Thoracic aorta (tissue), 2 donors: ENCODE data around the gene PCNT. TPM values are rescaled to one million over a fixed set of nuclear protein-coding genes. Genes with fewer than 3 reads are reported as not detected.

Source experiments
- ATAC-seq: fragments of 150-250 bp; one replicate; pipeline ENCODE4 v1.8.0; 2017; ENCODE audit warnings: low read depth; ENCODE audit not compliant: insufficient number of reproducible peaks, low FRiP score
- DNase-seq: peaks from one replicate; pipeline ENCODE4 v3.0.0-alpha.2; 2020; ENCODE audit warnings: low spot score
- H3K27ac ChIP-seq, 2 donors: fragments of 200-600 bp; sonication (generic); 1 replicate in 1 of 2; 2 replicates in 1 of 2; pipeline ENCODE4 v1.5.1; 2016; ENCODE audit warnings: mild to moderate bottlenecking in 2 of 2, moderate library complexity in 2 of 2
- H3K27me3 ChIP-seq: fragments of 200-600 bp; sonication (generic); replicated peaks from 2 replicates; pipeline ENCODE4 v1.6.0; 2016; ENCODE audit warnings: mild to moderate bottlenecking; ENCODE audit not compliant: insufficient read depth
- H3K36me3 ChIP-seq: fragments of 200-600 bp; sonication (generic); one replicate; pipeline ENCODE4 v1.5.1; 2016
- H3K4me1 ChIP-seq, 2 donors: fragments of 200-600 bp; sonication (generic); 1 replicate in 1 of 2; 2 replicates in 1 of 2; pipeline versions ENCODE4 v1.5.1 to v1.6.0; 2016; ENCODE audit warnings: low read depth in 2 of 2, mild to moderate bottlenecking in 1 of 2; ENCODE audit not compliant: control insufficient read depth in 1 of 2
- H3K4me3 ChIP-seq: fragments of 200-600 bp; sonication (generic); 2 replicates; pipeline ENCODE4 v1.5.1; 2016; ENCODE audit warnings: mild to moderate bottlenecking
- H3K9me3 ChIP-seq: fragments of 200-600 bp; sonication (generic); 2 replicates; pipeline ENCODE4 v1.5.1; 2016
- CTCF ChIP-seq: fragments of 200-600 bp; sonication (generic); IDR thresholded peaks from one replicate; pipeline ENCODE4 v1.5.1; 2019; ENCODE audit warnings: antibody characterized with exemption
- total RNA-seq, 2 donors: library from RNA; depleted of rRNA; stranded (reverse); fragments of >200 nt; gene quantifications; one replicate each; pipeline versions ENCODE4 v1.1.0 to v1.2.3, GENCODE V29; 2016

PCNT gene
- total RNA-seq, 2 donors from 2014 or later, result 46.8 to 51.4 TPM

- Histone ChIP-seq H3K4me1 (no peaks in the 10 kb centered on the region), H3K27me3 (no peaks in the 10 kb centered on the region), H3K4me3 (no peak overlapping the region), H3K27ac (no peak overlapping the region), H3K9me3 (no peaks in the 10 kb centered on the region), H3K36me3 (peaks cover 19% of the 10 kb centered on the region)
- no peak for TF ChIP-seq CTCF
- ATAC-seq, result no peak
- DNase-seq, result no peak
Measured at GRCh38 chr21:46492851-46493250, 168.9 kb downstream of the PCNT start.

- no peaks in the 10 kb centered on the region for H3K27me3 ChIP-seq
- no peak overlapping the region for H3K27ac ChIP-seq
- peaks cover 28% of the 10 kb centered on the region for H3K36me3 ChIP-seq
- no peaks in the 10 kb centered on the region for H3K4me1 ChIP-seq
- H3K9me3 ChIP-seq, result no peaks in the 10 kb centered on the region
- TF ChIP-seq CTCF, result no peak
- no peak overlapping the region for H3K4me3 ChIP-seq
- DNase-seq (no peak), ATAC-seq (no peak)
Measured at GRCh38 chr21:46493828-46494227, 169.9 kb downstream of the PCNT start.

Other genes with a start within 250 kb of the PCNT start
- gene COL6A2, start 226.0 kb upstream of the PCNT start, total RNA-seq, result 1,000 to 10,000 TPM; 1,835 to 1,885 TPM
- gene FTCD, start 168.6 kb upstream of the PCNT start, total RNA-seq, result under 1 TPM in 1 of 2 donors, not detected in 1; 0.27 TPM
- 1 to 10 TPM; 3.2 to 7.9 TPM for gene SPATC1L, start 139.7 kb upstream of the PCNT start, total RNA-seq
- 100 to 1,000 TPM in 1 of 2 donors, 10 to 100 TPM in 1; 78.1 to 109 TPM for gene LSS, start 95.4 kb upstream of the PCNT start, total RNA-seq
- 100 to 1,000 TPM in 1 of 2 donors, 10 to 100 TPM in 1; 84.3 to 101 TPM for gene MCM3AP, start 38.5 kb upstream of the PCNT start, total RNA-seq
- gene YBEY, start 37.8 kb upstream of the PCNT start, total RNA-seq, result 10 to 100 TPM in 1 of 2 donors, 1 to 10 TPM in 1; 5.1 to 11.9 TPM
- 1 to 10 TPM in 1 of 2 donors, under 1 TPM in 1; 0.81 to 3.2 TPM for gene C21orf58, start 286 bp upstream of the PCNT start, total RNA-seq
- gene DIP2A, start 134.7 kb downstream of the PCNT start, total RNA-seq, result 10 to 100 TPM; 47.7 to 58.3 TPM